ENCODE results near the gene PAPSS2. TPM values are rescaled to one million over a fixed set of nuclear protein-coding genes. Genes with fewer than 3 reads are reported as not detected.
A peak's percentile ranks its signal among the peaks of the same experiment; 100 is the strongest.

The PAPSS2 gene
- total RNA-seq, 1 donor: 96.9 TPM

DNA sequence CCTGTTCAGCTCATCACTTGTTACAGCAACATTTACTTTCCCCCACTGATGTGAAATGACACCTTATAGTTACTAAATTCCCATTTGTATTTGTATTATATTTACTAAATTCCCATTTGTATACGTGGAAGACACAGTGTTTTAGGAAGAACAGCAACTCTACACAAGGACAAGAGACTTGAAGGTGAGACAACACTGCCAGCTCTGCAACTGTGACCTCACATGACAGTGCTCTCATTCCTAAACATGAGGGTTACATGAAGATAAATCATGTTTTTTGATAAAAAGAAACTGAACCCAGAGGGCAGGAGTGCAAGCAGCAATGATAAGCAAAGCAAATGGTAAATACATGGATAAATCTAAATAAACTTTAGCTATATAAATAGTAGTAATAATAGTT is 98.0 kb downstream of the PAPSS2 start:
- TF ChIP-seq, protein P1, sequence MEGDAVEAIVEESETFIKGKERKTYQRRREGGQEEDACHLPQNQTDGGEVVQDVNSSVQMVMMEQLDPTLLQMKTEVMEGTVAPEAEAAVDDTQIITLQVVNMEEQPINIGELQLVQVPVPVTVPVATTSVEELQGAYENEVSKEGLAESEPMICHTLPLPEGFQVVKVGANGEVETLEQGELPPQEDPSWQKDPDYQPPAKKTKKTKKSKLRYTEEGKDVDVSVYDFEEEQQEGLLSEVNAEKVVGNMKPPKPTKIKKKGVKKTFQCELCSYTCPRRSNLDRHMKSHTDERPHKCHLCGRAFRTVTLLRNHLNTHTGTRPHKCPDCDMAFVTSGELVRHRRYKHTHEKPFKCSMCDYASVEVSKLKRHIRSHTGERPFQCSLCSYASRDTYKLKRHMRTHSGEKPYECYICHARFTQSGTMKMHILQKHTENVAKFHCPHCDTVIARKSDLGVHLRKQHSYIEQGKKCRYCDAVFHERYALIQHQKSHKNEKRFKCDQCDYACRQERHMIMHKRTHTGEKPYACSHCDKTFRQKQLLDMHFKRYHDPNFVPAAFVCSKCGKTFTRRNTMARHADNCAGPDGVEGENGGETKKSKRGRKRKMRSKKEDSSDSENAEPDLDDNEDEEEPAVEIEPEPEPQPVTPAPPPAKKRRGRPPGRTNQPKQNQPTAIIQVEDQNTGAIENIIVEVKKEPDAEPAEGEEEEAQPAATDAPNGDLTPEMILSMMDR (IDR thresholded peaks at IDR 0.05; ENCODE audit: insufficient read depth, low read length): no peak
- no peak for DNase-seq (ENCODE audit: low read depth)
- no peak overlapping the region for H3K4me3 ChIP-seq (ENCODE audit: low read depth, low read length)

- TF ChIP-seq, protein P1 (IDR thresholded peaks at IDR 0.05; ENCODE audit: insufficient read depth, low read length): no peak
- DNase-seq (ENCODE audit: low read depth): no peak
- no peak overlapping the region for H3K4me3 ChIP-seq (ENCODE audit: low read depth, low read length)
Measured at GRCh38 chr10:87759551-87759950, 99.9 kb downstream of the PAPSS2 start.

- TF ChIP-seq, protein P1 (IDR thresholded peaks at IDR 0.05; ENCODE audit: insufficient read depth, low read length): no peak
- DNase-seq (ENCODE audit: low read depth): no peak
- no peak overlapping the region for H3K4me3 ChIP-seq (ENCODE audit: low read depth, low read length)
Measured at GRCh38 chr10:87760195-87760905, 100.7 kb downstream of the PAPSS2 start.

- TF ChIP-seq, protein P1 (IDR thresholded peaks at IDR 0.05; ENCODE audit: insufficient read depth, low read length): no peak
- no peak overlapping the region for H3K4me3 ChIP-seq (ENCODE audit: low read depth, low read length)
- DNase-seq (ENCODE audit: low read depth): no peak
Measured at GRCh38 chr10:87761153-87761552, 101.5 kb downstream of the PAPSS2 start.

- peak; percentile 53 for DNase-seq (ENCODE audit: low read depth)
- TF ChIP-seq, protein P1 (IDR thresholded peaks at IDR 0.05; ENCODE audit: insufficient read depth, low read length): no peak
- H3K4me3 ChIP-seq (ENCODE audit: low read depth, low read length): no peak overlapping the region
Measured at GRCh38 chr10:87761892-87762291, 102.2 kb downstream of the PAPSS2 start.

- no peak overlapping the region for H3K4me3 ChIP-seq (ENCODE audit: low read depth, low read length)
- DNase-seq (ENCODE audit: low read depth): no peak
- TF ChIP-seq, protein P1 (IDR thresholded peaks at IDR 0.05; ENCODE audit: insufficient read depth, low read length): no peak
Measured at GRCh38 chr10:87763086-87763861, 103.6 kb downstream of the PAPSS2 start.

All from fibroblast of the aortic adventitia (primary cell).